Measurements from ENCODE around the gene RAB7B.

DNA sequence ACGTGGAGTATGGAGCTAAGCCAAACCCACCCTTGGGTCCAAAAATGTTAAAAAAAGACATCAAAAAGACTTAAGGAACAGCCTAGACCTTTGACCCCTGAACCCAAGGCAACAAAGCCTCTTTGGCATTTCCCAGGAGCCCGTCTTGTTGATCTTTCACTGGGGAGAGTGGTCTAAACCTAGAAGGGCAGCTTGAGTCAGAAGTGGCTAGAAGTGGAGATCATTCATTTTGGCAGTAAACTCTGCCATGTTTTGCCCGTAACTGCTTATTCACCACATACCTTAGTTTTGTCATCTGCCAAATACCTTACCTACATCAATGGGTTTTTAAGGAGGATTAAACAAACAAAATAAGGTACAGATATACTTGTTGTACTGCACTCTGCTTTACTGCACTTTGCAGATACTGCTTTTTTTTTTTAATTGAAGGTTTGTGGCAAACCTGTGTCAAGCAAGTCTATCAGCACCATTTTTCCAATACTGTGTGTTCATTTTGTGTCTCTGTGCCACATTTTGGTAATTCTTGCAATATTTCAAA is 22.2 kb upstream of the RAB7B start:
- TF ChIP-seq CTCF (conservative IDR thresholded peaks at IDR 0.05 in 1 of 2, IDR thresholded peaks at IDR 0.05 in 1 of 2; ENCODE audit: low read depth in 1 of 2, low read length in 2 of 2) (no peak), EZH2 (IDR thresholded peaks at IDR 0.05; ENCODE audit: low read length, missing control alignments) (no peak)
